GM21423 (cell line): ENCODE results near the gene TNK2.

Experiments used
- ATAC-seq: cut with Tn5 transposase; IDR thresholded peaks from one replicate; pipeline ENCODE4 v1.9.1; 2021; ENCODE audit warnings: mild to moderate bottlenecking, moderate library complexity; ENCODE audit not compliant: unreplicated experiment

Gene TNK2

GRCh38 chr3:195854628-195855294 lies 53.6 kb downstream of the TNK2 start:
- no peak for ATAC-seq

DNA sequence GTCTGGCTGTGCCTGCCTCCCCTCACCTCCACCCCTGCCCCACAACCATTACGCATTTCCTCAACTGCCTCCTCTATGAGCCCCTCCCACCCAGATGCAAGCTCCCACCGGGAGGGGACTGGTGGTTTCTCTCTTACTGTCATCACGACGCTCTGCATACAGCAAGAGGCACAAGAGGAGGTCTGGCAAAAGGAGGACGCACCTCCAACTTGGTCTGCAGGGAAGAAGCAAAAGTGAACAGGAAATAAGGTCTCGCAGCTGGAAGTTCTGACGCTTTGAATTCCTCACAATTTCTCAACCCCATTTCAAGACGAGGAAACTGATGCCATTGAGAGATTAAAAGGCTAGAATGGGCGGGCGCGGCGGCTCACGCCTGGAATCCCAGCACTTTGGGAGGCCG lies 54.4 kb downstream of the TNK2 start:
- no peak for ATAC-seq

GRCh38 chr3:195853036-195853435 lies 55.3 kb downstream of the TNK2 start:
- no peak for ATAC-seq

GRCh38 chr3:195850857-195851543 lies 57.4 kb downstream of the TNK2 start:
- peak; percentile 89 for ATAC-seq

- no peak for ATAC-seq
Measured at GRCh38 chr3:195849322-195850074, 58.9 kb downstream of the TNK2 start.

DNA sequence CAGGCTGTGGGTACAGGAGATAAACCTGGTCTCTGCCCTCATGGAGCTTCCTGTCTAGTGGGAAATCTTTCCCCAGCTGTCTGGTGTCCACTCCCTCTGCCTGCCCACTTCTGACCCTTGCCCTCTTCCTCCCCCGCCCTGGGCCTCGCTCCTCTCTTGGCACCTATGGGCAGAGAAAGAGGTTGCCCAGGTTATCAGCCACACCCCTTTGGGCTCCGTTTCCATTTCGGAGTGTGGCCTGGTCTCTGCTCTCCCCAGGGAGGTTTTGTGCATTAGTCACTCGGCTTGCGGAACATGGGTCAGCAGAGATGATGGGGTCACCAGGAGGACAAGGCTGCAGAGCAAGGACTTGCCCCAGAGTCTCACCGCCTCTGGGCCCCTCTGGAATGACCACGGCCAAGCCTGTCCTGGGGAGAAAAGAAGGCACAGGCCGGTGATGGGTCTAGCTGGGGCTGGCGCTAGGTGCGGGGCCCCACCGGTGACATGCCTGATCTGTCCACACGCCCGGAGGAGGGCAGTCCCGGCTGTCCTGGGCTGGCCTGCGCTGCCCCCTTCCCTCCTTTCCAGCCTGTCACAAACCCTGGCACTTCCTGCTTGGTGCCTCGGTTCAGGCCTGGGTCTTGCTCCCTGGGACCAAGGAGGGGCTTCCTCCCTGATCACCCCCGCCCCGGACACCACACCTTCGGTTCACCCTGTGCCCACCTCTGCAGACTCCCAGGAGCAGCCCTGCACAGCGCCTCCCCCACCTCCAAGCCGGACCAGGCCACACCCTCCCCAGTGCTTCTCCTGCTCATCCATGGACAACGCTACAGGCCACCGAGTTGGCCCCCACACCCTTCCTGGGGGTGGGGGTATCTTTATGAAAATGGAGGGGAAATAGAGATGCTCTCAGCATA lies 61.0 kb downstream of the TNK2 start:
- no peak for ATAC-seq

DNA sequence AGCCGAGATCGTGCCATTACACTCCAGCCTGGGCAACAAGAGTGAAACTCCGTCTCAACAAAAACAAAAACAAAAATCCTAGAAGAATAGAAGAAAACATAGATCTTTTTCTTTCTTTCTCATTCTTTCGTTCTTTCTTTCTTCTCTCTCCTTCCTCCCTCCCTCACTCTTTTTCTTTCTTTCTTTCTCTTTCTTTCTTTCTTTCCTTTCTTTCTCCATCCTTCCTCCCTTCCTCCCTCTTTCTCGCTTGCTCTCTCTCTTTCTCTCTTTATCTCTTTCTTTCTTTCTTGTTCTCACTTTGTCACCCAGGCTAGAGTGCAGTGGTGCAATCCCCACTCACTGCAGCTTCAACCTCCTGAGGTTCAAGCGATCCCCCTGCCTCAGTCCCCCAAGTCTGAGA lies 62.9 kb downstream of the TNK2 start:
- no peak for ATAC-seq

DNA sequence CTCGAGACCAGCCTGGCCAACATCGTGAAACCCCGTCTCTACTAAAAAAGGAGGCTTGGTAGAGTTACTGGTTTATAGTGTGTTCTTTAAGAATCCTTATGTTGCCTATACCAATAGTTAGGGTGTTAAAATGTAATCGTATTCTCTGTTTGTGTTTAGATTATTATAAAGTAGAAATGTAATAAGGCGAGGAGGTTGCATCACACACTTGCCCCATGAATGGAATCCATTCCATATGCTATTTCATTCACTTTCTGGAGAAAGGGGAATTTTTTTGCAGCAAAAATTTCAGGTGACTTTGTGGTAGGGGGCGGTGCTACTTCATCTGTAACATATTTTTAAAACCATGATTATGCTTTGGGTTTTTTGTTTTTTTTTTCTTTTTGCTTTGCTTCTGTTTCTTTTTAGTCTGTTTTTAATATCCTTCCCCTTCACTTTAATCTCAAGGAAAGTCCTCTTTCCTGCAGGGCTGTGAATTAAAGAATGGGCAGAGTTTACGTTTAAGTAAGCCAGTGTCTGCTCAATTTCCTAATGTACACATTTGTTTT lies 63.6 kb downstream of the TNK2 start:
- no peak for ATAC-seq

DNA sequence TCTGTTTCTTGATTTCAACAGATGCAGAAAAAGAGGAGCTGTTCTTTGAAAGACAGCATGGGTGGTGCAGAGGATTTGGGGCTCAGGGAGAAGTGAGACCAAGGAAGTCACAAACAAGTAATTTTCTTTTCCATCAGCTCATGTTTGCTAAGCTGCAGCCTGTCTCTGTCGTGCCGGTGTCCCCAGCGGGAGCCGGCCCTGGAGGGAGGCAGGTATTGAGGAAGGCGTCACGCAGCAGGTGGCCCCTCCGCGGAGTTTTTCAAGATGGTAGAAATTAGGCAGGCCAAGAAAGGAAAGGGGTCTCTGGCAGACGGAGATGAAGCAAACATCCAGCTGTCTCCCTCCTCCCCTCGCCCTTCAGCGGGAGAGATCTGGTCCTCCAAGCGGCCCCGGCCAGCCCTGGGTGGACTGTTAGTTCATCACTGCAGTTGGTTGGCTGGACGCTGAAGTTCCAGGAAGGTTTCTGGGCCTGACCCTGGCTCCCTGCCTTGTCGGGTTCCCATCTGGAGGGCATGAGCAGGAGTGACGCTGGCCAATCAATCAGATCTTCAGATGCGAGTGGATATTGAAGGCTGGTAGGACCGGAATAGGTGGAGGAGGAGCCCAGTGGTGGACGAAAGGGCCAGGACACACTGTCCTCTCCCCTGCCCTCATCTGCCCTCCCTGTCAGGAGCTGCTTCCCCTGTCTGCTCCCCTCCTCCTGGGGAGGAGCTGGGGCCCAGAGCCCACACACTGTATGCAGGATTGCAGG lies 68.9 kb downstream of the TNK2 start:
- no peak for ATAC-seq

DNA sequence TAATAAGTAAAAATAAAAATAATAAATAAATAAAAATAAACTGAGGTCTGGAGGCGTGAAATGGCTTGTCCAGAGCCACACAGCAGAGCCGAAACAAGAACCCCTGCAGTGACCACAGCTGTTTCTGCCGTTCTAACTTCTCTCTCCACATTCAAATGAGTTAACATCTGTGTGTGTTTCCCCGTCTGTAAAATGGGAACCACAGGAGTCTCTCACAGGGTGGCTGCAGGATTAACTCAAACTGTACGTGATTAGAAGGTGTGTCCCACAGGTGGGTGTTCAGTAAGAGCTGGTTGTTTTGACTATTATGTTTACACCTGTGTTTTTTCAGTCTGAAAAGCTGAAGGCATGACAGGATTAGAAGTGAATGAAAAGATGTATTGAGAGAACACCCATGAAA lies 69.6 kb downstream of the TNK2 start:
- ATAC-seq: no peak

DNA sequence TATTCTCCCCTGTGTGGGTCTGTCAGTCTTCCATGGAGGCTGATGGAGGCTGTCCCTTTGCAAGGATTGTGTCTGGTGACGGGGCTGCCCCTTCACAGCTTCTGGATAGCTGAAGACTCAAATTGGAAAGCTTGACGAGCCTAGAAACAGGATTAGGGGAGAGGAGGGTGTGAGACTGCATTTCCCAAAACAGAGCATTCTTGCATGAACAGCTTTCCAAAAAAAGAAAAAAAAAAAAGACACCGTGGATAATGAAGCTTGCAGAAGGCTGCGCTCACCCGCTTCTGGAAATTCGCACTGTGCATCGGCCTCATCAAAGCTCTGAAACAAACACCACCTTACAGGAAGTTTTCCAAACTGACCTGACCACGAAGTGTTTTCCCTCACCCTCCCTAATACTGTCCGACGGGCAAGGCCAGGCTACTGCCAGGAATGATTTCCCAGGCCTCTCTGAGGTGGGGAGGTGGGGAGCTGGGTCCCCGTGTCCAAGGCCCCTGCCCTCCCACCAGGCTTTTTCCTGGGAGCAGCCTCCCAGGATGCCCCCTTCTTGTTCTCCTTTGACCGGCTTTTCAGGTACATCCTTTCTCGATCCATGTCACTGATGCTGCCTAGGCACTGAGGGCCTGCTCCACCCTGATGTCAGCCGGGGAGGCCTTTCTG lies 71.7 kb downstream of the TNK2 start:
- no peak for ATAC-seq

GRCh38 chr3:195835791-195836190 lies 72.6 kb downstream of the TNK2 start:
- no peak for ATAC-seq

DNA sequence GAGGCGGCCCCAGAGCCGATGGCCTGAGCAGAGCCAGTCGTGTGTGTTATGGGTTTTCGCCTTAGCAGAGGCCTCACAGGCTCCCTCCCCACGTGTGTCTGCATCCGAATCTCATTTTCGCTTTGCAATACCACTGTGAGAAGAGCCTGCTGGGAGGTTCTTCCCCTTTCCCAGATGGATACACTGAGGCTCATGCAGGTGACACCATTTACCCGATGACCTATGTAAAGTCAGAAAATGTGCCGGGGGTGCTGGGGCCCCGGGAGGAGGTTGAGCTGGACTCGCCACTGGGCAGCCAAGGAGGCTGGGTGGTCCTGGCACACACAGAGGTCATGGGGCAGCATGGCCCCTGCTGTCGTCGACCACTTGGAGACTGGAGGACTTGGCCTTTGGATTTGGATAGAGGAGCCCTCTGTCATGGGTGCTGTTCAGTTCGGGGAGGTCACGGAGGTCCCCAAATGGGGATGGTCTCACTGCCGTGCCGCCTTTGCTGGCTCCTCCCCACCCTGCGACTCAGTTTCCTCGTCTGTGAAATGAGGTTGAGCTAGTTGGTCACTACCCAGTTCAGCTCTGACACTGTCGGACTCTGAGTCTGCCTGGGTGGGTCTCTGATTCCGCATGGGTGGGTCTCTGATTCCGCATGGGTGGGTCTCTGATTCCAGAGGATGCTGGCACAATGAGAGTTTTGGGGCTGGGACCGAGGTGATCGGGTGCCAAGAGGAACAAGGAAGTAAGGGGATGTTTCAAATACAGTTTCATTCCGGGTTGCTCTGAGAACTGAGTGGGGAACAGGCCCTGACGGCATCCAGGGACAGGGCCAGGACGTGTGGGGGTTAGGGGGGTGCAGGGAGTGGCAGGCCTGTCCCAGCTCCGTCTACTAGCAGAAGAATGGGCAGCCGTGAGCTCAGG lies 73.4 kb downstream of the TNK2 start:
- no peak for ATAC-seq

DNA sequence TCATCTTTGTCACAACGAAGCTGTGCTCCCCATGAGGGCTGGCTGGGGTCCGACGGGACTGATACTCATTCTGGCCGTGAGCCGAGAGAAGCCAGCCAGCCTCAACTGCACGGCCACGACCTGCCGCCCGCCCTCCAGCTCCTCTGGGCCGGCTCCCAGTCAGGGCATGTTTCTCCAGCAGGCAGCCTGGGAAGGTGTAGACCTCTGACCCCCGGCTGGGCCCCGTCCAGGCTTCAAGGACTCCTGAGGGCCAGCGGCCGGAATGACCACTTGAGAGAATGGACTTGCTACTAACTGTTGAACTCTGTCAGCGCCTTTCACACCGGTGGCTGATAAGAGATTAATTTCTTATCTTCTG lies 78.5 kb downstream of the TNK2 start:
- ATAC-seq: no peak

GRCh38 chr3:195828762-195829161 lies 79.6 kb downstream of the TNK2 start:
- ATAC-seq: no peak

DNA sequence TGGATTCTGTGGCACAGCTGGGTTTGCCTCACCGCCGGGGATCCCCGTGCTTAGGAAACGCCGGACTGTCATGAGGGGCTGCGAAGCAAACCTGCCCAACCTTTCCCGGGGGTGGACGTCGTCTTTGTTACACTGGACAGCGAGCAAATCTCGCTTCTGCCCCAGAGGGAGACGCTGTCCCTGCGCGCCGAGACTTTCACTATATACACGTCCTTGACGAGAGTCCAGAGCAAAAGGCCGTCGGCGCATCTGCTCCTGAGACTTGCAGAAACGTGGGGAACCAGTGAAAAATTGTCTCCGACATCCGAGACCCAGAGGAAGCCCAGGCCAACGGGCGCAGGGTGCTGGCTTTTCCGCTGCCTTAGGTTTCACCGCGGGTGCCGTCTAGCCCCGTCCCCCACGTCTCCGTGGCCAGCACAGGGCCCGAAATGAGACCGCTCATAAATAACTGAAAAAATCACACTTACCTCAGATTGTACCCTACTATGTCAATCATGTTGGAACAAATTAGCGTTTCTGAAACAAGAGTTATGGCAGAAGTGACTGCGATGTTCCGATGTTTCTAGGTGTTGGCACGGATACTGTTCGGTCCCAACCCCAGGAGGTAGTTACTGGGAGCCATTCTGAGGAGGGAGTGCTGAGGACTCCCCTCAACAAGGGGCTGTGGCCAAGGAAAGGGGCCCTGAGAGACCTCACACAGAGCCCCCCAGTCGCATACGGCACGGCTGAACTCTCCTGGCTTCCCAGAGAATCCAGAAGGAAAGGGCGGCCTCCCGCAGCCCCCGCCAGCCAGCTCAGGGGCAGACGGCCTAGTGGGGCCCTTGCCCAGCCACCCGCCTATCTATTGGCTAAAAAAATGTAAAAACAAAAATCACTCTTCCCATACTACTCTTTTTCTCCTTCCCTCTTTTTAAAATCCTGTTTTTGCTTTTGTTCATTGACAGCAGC lies 82.2 kb downstream of the TNK2 start:
- no peak for ATAC-seq

DNA sequence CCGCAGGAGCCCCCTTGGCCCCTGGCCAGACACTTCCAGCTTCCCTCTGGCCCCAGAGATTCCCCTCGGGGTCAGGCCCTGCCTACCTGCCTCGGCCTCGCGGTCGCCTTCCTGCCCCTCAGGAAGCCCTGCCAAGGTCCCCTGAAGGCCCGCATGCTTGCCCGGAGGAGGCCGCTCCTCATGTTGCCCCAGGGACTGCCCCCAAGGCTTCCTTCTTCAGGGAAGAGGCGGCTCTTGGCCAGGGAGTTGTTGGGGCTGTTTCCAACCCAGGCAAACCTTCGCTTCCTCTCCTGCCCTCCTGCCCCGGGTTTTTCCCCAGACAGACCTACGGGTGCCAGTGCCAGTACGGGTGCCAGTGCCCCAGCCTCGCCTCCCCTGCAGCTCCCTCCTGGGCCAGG lies 83.2 kb downstream of the TNK2 start:
- no peak for ATAC-seq
